IPS-20b (cell line): ENCODE data around the gene CCDC28A.
"Not testable (repeated sequence)": the region's sequence is repeated elsewhere in the genome, so short reads cannot be mapped to it uniquely, and the experiment has no call there.

ENCODE experiments used
- H3K27ac ChIP-seq: one replicate; pipeline ENCODE4 v1.5.1; 2013; ENCODE audit warnings: low read length
- H3K27me3 ChIP-seq: 2 replicates; pipeline ENCODE4 v1.6.1; 2013; ENCODE audit warnings: mild to moderate bottlenecking, low read length, inconsistent platforms; ENCODE audit not compliant: insufficient read depth
- H3K36me3 ChIP-seq: 2 replicates; pipeline ENCODE4 v1.6.1; 2013; ENCODE audit warnings: low read depth, mild to moderate bottlenecking, inconsistent platforms, low read length, moderate library complexity; ENCODE audit not compliant: insufficient read depth
- H3K4me1 ChIP-seq: 2 replicates; pipeline ENCODE4 v1.6.1; 2013; ENCODE audit warnings: mild to moderate bottlenecking, control low read depth, inconsistent platforms, low read length, moderate library complexity; ENCODE audit not compliant: insufficient read depth
- H3K4me3 ChIP-seq: 2 replicates; pipeline ENCODE4 v1.5.1; 2013; ENCODE audit warnings: mild to moderate bottlenecking, low read length, inconsistent platforms
- H3K9ac ChIP-seq: 2 replicates; pipeline ENCODE4 v1.6.1; 2013; ENCODE audit warnings: low read depth, mild to moderate bottlenecking, inconsistent platforms, low read length, moderate library complexity
- H3K9me3 ChIP-seq: 2 replicates; pipeline ENCODE4 v1.6.1; 2013; ENCODE audit warnings: mild to moderate bottlenecking, low read depth, low read length, inconsistent platforms; ENCODE audit not compliant: insufficient read depth

Gene CCDC28A

DNA sequence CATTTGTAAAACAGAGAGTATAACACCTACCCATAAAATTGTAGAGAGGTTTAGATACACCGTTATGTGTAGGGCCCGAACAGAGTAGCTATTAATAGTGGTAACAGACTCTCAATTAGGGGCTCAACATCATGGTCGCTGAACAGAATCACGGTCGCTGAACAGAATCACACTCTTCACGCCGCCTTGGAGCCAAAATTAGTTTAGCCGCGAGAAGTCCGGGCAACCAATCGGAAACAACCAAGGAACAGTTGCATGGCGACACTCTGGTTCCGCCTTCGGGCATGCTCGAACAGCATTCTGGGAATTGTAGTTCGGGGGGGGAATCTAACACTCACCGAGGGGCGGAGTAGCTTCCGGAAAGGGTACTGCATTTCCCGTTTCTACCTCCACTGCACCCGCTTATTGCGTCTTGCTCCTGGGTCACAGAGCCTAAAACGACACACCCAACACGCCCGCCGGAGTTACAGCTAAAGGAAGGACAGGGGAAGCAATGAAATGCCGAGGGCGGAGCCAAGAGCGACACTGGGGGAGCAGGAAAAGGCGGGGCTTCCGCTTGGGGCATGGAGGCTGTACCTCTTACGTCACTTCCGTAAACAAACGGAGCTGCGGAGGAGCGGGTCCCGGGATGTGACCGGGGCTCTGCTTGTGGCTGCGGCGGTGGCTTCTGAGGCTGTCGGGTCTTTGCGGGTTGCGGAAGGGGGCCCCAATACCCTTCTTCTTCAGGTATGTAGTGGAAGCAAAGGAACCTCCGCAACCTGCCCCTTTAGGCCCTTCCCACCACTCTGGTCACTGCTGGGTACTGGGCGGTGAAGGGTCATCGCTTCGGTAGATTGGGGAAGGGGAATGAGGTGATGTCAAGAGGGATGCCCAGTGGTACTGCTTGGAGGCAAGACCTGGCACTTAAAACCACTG, at the start of gene CCDC28A:
Gene CCDC28A (plus strand): TSS at position 593 of the 915 bp plus-strand sequence. CDS start 2,352 bp downstream, outside the sequence.
- Histone ChIP-seq H3K4me1 (no peaks in the 10 kb centered on the region), H3K4me3 (peak within 1 kb of the TSS; percentile 85), H3K9me3 (no peaks in the 10 kb centered on the region), H3K27ac (peak within 1 kb of the TSS; percentile 90), H3K27me3 (no peaks in the 10 kb centered on the region), H3K9ac (peak within 1 kb of the TSS; percentile 91), H3K36me3 (no peaks in the 10 kb centered on the region)

DNA sequence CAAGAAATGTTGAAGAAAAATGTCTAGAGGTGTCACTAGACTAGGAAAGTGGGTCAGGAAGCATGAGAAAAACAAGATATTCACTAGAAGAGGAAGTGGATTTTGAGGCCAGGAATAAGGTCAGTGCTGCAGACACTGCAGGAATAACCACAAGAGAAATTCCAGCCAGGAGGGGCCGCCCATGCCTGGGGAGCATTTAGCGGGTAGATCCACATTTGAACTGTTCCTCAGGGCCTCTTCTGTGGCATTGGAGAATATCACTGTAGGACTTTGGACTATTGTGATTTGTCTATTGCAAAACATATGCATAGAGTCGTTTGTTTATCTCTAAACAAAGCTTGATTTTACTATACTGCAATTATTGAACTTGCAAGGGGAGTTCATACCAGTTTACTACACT, 49.6 kb upstream of the CCDC28A start:
- Histone ChIP-seq H3K9me3 (no peaks in the 10 kb centered on the region), H3K4me1 (peaks cover 3% of the 10 kb centered on the region; the same call in 1 of the 2 replicates), H3K27ac (no peak overlapping the region), H3K9ac (no peak overlapping the region), H3K27me3 (no peaks in the 10 kb centered on the region), H3K36me3 (no peaks in the 10 kb centered on the region), H3K4me3 (no peak overlapping the region)

DNA sequence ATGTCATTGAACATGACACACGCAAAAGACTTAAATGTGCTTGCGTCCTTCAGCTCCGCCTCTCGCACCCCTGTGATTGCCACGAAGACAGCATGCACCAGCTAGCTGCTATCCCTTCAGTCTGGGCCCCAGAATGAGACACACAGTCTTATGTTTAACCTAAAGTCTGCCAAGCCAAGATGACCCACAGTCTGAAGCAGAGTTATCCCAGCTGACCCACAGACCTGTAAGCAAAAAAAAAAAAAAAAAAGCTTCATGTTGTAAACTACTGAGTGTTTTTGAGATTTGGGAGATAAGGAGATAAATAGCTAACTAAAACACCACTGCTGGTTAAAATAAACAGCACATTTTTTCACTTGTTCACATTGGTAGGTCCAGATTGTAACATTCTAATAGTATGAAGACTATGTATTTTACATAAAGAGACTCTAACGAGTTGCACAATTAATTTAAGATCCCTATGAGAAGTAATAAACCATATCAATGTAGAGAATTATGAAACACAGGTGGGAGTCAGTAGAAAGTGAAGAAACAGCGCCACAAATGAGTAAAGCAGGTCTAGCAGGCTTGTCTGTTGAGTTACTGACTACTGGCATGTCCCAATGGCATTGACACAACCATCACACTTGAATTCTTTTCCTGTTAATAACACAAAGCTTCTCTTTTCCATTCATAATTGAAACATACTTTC, 47.4 kb upstream of the CCDC28A start:
- Histone ChIP-seq H3K9ac (no peak overlapping the region), H3K36me3 (no peaks in the 10 kb centered on the region), H3K27me3 (no peaks in the 10 kb centered on the region), H3K4me3 (no peak overlapping the region), H3K4me1 (peaks cover 3% of the 10 kb centered on the region; the same call in 1 of the 2 replicates), H3K9me3 (no peaks in the 10 kb centered on the region), H3K27ac (no peak overlapping the region)

DNA sequence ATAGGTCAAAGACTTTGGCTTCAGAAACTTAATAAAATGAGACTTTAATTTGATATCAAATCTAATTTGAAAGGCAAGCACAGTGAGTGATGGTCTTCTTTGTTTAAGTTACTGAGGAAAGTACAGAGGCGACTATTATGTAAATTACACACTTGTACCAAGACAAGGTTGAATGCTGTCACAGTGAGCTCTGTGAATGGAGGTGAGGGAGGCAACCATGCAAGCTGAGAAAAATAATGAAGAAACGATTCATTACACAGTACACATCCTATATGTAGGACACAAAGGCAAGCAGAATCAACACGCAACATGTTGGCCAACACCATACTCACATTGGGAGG, 46.8 kb upstream of the CCDC28A start:
- H3K27ac ChIP-seq: no peak overlapping the region

DNA sequence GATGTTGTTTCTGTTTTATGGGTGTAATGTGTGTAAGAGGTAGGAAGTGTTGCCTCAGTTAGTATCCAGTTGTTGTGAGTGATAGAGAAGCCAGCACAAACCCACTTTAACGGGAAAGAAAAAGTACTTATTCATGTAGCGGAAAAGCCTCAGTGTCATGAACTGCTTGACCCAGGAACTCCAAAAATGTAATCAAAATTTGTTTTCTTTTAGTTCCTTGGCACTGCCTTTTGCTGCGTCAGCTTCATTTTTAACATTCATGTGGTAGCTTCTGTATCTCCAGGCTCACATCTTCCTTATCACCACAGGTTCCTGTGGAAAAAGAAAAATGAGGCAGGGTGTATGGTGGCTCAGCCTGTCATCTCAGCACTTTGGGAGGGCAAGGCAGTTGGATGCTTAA, 46.4 kb upstream of the CCDC28A start:
- Histone ChIP-seq H3K9me3 (no peaks in the 10 kb centered on the region), H3K36me3 (no peaks in the 10 kb centered on the region), H3K4me1 (peaks cover 3% of the 10 kb centered on the region; the same call in 1 of the 2 replicates), H3K4me3 (no peak overlapping the region), H3K9ac (no peak overlapping the region), H3K27ac (no peak overlapping the region), H3K27me3 (no peaks in the 10 kb centered on the region)

More for the DNA sequence above, 46.8 kb upstream of the CCDC28A start:
- Histone ChIP-seq H3K4me1 (peaks cover 3% of the 10 kb centered on the region; the same call in 1 of the 2 replicates), H3K9me3 (no peaks in the 10 kb centered on the region), H3K27me3 (no peaks in the 10 kb centered on the region), H3K36me3 (no peaks in the 10 kb centered on the region), H3K9ac (no peak overlapping the region), H3K4me3 (no peak overlapping the region)

DNA sequence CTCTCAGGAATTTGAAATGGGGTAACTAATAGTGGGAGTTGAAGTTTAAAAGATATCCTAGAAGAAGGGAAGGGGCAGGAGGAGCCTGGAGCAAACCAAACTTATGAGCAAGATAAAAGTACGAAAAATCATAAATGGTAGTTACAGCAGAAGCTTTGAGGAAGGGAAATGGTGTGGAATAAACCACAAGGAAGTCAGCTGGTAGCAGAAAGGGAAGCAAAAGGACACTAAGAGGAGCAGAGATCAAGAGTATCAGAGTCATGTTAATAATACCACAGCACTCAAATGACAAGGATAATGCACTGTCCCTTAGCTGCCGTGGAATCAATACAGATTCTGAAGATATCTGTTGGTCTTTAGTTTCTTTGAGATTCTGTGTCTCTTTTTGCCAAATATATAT, 44.9 kb upstream of the CCDC28A start:
- Histone ChIP-seq H3K4me3 (no peak overlapping the region), H3K4me1 (no peaks in the 10 kb centered on the region), H3K9ac (no peak overlapping the region), H3K27ac (no peak overlapping the region), H3K9me3 (no peaks in the 10 kb centered on the region), H3K36me3 (no peaks in the 10 kb centered on the region), H3K27me3 (no peaks in the 10 kb centered on the region)

DNA sequence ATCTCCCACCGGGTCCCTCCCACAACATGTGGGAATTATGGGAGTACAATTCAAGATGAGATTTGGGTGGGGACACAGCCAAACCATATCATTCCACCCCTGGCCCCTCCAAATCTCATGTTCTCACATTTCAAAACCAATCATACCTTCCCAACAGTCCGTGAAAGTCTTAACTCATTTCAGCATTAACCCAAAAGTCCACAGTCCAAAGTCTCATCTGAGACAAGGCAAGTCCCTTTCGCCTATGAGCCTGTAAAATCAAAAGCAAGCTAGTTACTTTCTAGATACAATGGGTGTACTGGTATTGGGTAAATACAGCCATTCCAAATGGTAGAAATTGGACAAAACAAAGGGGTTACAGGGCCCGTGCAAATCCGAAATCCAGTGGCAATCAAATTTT, 43.5 kb upstream of the CCDC28A start:
- H3K27ac ChIP-seq, H3K9me3 ChIP-seq, H3K4me3 ChIP-seq, H3K36me3 ChIP-seq, H3K4me1 ChIP-seq, H3K9ac ChIP-seq, H3K27me3 ChIP-seq: not testable (repeated sequence)

DNA sequence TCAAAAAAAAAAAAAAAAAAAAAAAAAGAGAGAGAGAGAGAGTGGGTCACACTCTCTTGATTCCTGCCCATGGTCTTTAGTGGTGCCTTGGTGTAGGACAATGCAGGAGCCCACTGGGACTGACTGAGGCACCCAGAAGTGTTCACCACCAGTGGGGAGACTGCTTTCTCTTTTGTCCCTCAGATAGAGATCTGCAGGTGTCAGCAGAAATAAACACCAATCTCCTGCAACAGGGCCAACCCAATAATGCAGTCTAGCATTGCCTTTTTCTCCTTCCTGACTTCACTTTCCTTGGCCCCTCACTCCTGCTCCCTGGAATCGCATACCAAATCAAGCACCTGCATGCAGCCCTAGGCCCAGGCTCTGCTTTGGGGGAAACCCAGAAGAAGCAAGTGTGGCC, 39.0 kb upstream of the CCDC28A start:
- Histone ChIP-seq H3K4me1 (no peaks in the 10 kb centered on the region), H3K9me3 (no peaks in the 10 kb centered on the region), H3K27ac (no peak overlapping the region), H3K27me3 (no peaks in the 10 kb centered on the region), H3K4me3 (no peak overlapping the region), H3K9ac (no peak overlapping the region), H3K36me3 (no peaks in the 10 kb centered on the region)

DNA sequence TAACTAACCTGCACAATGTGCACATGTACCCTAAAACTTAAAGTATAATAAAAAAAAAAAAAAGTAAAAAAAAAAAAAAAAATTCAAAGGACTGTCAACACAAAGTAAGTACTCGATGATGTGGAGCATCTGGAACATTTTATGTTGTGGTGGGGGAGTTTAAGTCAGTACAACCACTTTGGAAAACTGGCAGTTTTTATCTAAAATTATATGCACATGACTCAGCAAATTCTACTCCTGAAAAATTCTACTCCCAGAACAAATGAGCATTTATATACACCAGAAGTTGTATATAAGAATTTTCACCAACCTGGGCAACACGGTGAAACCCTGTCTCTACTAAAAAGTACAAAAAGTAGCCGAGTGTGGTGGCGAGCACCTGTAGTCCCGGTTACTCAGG, 36.9 kb upstream of the CCDC28A start:
- no peak overlapping the region for H3K4me3 ChIP-seq

DNA sequence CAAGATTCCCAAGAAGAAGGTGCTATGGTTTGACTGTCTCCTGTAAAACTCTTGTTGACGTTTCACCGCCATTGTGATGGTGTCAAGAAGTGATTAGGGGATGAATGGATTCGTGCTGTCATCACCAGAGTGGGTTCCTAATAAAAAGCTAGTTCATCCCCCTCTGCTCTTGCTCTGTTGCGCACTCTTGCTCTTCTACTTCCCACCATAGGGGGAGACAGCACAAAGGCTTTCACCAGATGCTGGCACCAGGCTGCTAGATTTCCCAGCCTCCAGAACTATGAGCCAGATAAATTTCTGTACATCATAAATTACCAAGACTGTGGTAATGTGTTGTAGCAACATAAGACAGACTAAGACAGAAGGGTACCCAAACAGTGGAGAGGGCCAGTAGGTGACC, 21.6 kb upstream of the CCDC28A start:
- Histone ChIP-seq H3K36me3 (no peaks in the 10 kb centered on the region), H3K4me1 (no peaks in the 10 kb centered on the region)

More for the DNA sequence above, 36.9 kb upstream of the CCDC28A start:
- Histone ChIP-seq H3K27me3 (no peaks in the 10 kb centered on the region), H3K36me3 (no peaks in the 10 kb centered on the region), H3K9me3 (no peaks in the 10 kb centered on the region), H3K27ac (no peak overlapping the region), H3K4me1 (no peaks in the 10 kb centered on the region), H3K9ac (no peak overlapping the region)

DNA sequence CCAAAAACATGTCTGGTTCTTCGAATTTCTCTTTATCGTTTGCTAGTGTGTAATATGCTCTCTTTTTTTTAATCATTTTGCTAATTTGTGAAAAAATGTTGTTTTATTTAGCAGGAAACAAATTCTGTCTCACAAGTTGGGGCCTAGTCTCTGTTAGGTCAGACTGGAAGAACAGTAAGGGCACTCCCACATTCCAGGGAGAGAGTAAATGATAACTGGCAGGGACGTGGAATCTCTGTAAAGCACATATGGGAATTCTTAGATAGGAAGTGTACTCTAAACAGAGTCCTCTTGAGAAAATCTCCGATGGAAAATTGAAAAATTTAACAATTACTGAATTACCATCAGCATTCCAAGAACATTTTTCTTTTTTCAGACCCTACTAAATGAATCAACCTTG, 16.4 kb upstream of the CCDC28A start:
- H3K27me3 ChIP-seq: no peaks in the 10 kb centered on the region
- no peak overlapping the region for H3K9ac ChIP-seq
- H3K4me1 ChIP-seq: no peaks in the 10 kb centered on the region
- no peak overlapping the region for H3K27ac ChIP-seq
- H3K4me3 ChIP-seq: no peak overlapping the region
- no peaks in the 10 kb centered on the region for H3K36me3 ChIP-seq
- no peaks in the 10 kb centered on the region for H3K9me3 ChIP-seq

More for the DNA sequence above, 21.6 kb upstream of the CCDC28A start:
- H3K9me3 ChIP-seq: no peaks in the 10 kb centered on the region
- H3K27me3 ChIP-seq: no peaks in the 10 kb centered on the region
- H3K9ac ChIP-seq: no peak overlapping the region
- no peak overlapping the region for H3K4me3 ChIP-seq
- no peak overlapping the region for H3K27ac ChIP-seq
